A549 (cell line): ENCODE results near the gene KIF3A.

Source experiments
- CBX8 ChIP-seq: fragments of 200-600 bp; sonication (generic); IDR thresholded peaks from 2 replicates; pipeline ENCODE4 v1.6.1; 2016
- CTCF ChIP-seq: fragments of >200 bp; sonication (Bioruptor Twin); formaldehyde crosslinking; IDR thresholded peaks from 3 replicates; pipeline ENCODE4 v1.5.1; 2016
- EHF ChIP-seq: fragments of 250-450 bp; sonication (Bioruptor Pico); IDR thresholded peaks from 2 replicates; pipeline ENCODE4 v1.5.0; 2020; ENCODE audit warnings: mild to moderate bottlenecking
- ESRRA ChIP-seq: fragments of 150-350 bp; IDR thresholded peaks from 2 replicates; pipeline ENCODE4 v1.6.1; 2014; ENCODE audit warnings: mild to moderate bottlenecking, low read length, borderline replicate concordance
- HDAC2 ChIP-seq: fragments of 200-600 bp; sonication (generic); IDR thresholded peaks from 2 replicates; pipeline ENCODE4 v1.6.1; 2016
- JUN ChIP-seq, 2 experiments: fragments of >200 bp; sonication (Bioruptor Twin); formaldehyde crosslinking; IDR thresholded peaks; 2 replicates in 1 of 2; 3 replicates in 1 of 2; pipeline ENCODE4 v1.6.1; 2016 to 2017
- MAX ChIP-seq: IDR thresholded peaks from 2 replicates; pipeline ENCODE4 v1.6.1; 2012
- POLR2A ChIP-seq: IDR thresholded peaks from 2 replicates; pipeline ENCODE4 v1.6.1; 2012; ENCODE audit warnings: mild to moderate bottlenecking, low read length
- RAD21 ChIP-seq, 2 experiments: fragments of >200 bp in 1 of 2; sonication (Bioruptor Twin) in 1 of 2; formaldehyde crosslinking in 1 of 2; IDR thresholded peaks in 1 of 2; conservative IDR thresholded peaks in 1 of 2; 2 replicates in 1 of 2; 3 replicates in 1 of 2; pipeline ENCODE4 v1.6.1; 2012 to 2018; ENCODE audit warnings: inconsistent platforms in 1 of 2
- RNF2 ChIP-seq: fragments of 200-600 bp; sonication (generic); IDR thresholded peaks from 2 replicates; pipeline ENCODE4 v1.6.1; 2016; ENCODE audit warnings: low read depth, mild to moderate bottlenecking, antibody characterized with exemption, moderate library complexity, borderline replicate concordance
- SMC3 ChIP-seq: fragments of >200 bp; sonication (Bioruptor Twin); formaldehyde crosslinking; IDR thresholded peaks from 3 replicates; pipeline ENCODE4 v1.6.1; 2018; ENCODE audit warnings: inconsistent platforms
- SREBF2 ChIP-seq: fragments of 450-650 bp; IDR thresholded peaks from 2 replicates; pipeline ENCODE4 v1.6.1; 2014; ENCODE audit warnings: mild to moderate bottlenecking, moderate library complexity

GRCh38 chr5:132768485-132768868 lies 31.1 kb upstream of the KIF3A start:
- no peak for TF ChIP-seq ESRRA
- no peak for TF ChIP-seq HDAC2
- TF ChIP-seq CTCF = no peak
- no peak for TF ChIP-seq SREBF2
- TF ChIP-seq CBX8 = no peak
- no peak for TF ChIP-seq MAX
- no peak for TF ChIP-seq RAD21 (conservative IDR thresholded peaks at IDR 0.05 in 1 of 2, IDR thresholded peaks at IDR 0.05 in 1 of 2)
- no peak for TF ChIP-seq EHF
- no peak for TF ChIP-seq POLR2A
- TF ChIP-seq JUN (IDR thresholded peaks at IDR 0.05) = no peak
- no peak for TF ChIP-seq SMC3
- no peak for TF ChIP-seq RNF2
